Trophoblast cell (in vitro differentiated cells and primary cell): ENCODE results near the gene SERPINA3.

ENCODE experiments used
- DNase-seq, 2 donors: peaks; one replicate each; pipeline ENCODE4 v3.0.0-alpha.2; 2016
- H2AFZ ChIP-seq: 2 replicates; pipeline ENCODE4 v1.6.1; 2013; ENCODE audit warnings: low read length, moderate library complexity, mild to moderate bottlenecking; ENCODE audit not compliant: insufficient read depth, poor library complexity
- H2AK5ac ChIP-seq: 2 replicates; pipeline ENCODE4 v1.6.1; 2013; ENCODE audit warnings: mild to moderate bottlenecking, low read length
- H2BK120ac ChIP-seq: 2 replicates; pipeline ENCODE4 v1.6.1; 2013; ENCODE audit warnings: low read length, mild to moderate bottlenecking, moderate library complexity; ENCODE audit not compliant: insufficient read depth, poor library complexity
- H2BK12ac ChIP-seq: 2 replicates; pipeline ENCODE4 v1.6.1; 2013; ENCODE audit warnings: mild to moderate bottlenecking, low read length, moderate library complexity
- H2BK5ac ChIP-seq: 2 replicates; pipeline ENCODE4 v1.6.1; 2013; ENCODE audit warnings: low read length, low read depth, moderate library complexity, mild to moderate bottlenecking; ENCODE audit not compliant: poor library complexity
- H3K14ac ChIP-seq: 2 replicates; pipeline ENCODE4 v1.6.1; 2013; ENCODE audit warnings: mild to moderate bottlenecking, low read length
- H3K18ac ChIP-seq: 2 replicates; pipeline ENCODE4 v1.6.1; 2013; ENCODE audit warnings: mild to moderate bottlenecking, low read length
- H3K23ac ChIP-seq: 2 replicates; pipeline ENCODE4 v1.6.1; 2013; ENCODE audit warnings: low read length
- H3K27ac ChIP-seq: 2 replicates; pipeline ENCODE4 v1.5.1; 2013; ENCODE audit warnings: low read depth, mild to moderate bottlenecking, inconsistent platforms, low read length, moderate library complexity
- H3K27me3 ChIP-seq: 2 replicates; pipeline ENCODE4 v1.6.1; 2013; ENCODE audit warnings: inconsistent platforms, mild to moderate bottlenecking, low read length, moderate library complexity; ENCODE audit not compliant: insufficient read depth
- H3K36me3 ChIP-seq, 2 experiments: 1 replicate in 1 of 2; 2 replicates in 1 of 2; pipeline ENCODE4 v1.6.1; 2013; ENCODE audit warnings: low read length in 2 of 2, mild to moderate bottlenecking in 2 of 2, moderate library complexity in 1 of 2; ENCODE audit not compliant: insufficient read depth in 2 of 2, control insufficient read depth in 1 of 2
- H3K4ac ChIP-seq: 2 replicates; pipeline ENCODE4 v1.6.1; 2013; ENCODE audit warnings: low read depth, mild to moderate bottlenecking, low read length, moderate library complexity
- H3K4me1 ChIP-seq, 2 experiments: 1 replicate in 1 of 2; 2 replicates in 1 of 2; pipeline ENCODE4 v1.6.1; 2013; ENCODE audit warnings: low read length in 2 of 2, mild to moderate bottlenecking in 2 of 2, moderate library complexity in 1 of 2; ENCODE audit not compliant: insufficient read depth in 2 of 2, control insufficient read depth in 1 of 2
- H3K4me2 ChIP-seq: 2 replicates; pipeline ENCODE4 v1.6.1; 2013; ENCODE audit warnings: inconsistent platforms, mild to moderate bottlenecking, low read length, moderate library complexity
- H3K4me3 ChIP-seq: 2 replicates; pipeline ENCODE4 v1.5.1; 2013; ENCODE audit warnings: mild to moderate bottlenecking, low read depth, low read length, inconsistent platforms
- H3K79me1 ChIP-seq: one replicate; pipeline ENCODE4 v1.6.1; 2013; ENCODE audit warnings: low read length
- H3K79me2 ChIP-seq: 2 replicates; pipeline ENCODE4 v1.6.1; 2013; ENCODE audit warnings: low read length, mild to moderate bottlenecking; ENCODE audit not compliant: control insufficient read depth, insufficient read depth, poor library complexity
- H3K9ac ChIP-seq: 2 replicates; pipeline ENCODE4 v1.6.1; 2013; ENCODE audit warnings: mild to moderate bottlenecking, low read length
- H3K9me3 ChIP-seq: 2 replicates; pipeline ENCODE4 v1.6.1; 2013; ENCODE audit warnings: low read depth, mild to moderate bottlenecking, control low read depth, inconsistent platforms, low read length; ENCODE audit not compliant: insufficient read depth
- H4K12ac ChIP-seq: 2 replicates; pipeline ENCODE4 v1.6.1; 2013; ENCODE audit warnings: low read depth, mild to moderate bottlenecking, low read length, moderate library complexity
- H4K8ac ChIP-seq: 2 replicates; pipeline ENCODE4 v1.6.1; 2013; ENCODE audit warnings: low read depth, mild to moderate bottlenecking, low read length, moderate library complexity
- H4K91ac ChIP-seq: one replicate; pipeline ENCODE4 v1.6.1; 2013; ENCODE audit warnings: low read depth, mild to moderate bottlenecking, low read length, moderate library complexity
- WGBS: extraction: QIAGEN DNeasy Blood & Tissue Kit; methylation state at CpG from one replicate; pipeline ENCODE4 v1.1.7; 2013; ENCODE audit warnings: missing lambda C conversion rate; ENCODE audit not compliant: insufficient read length, insufficient coverage; ENCODE audit errors: extremely low coverage; 5-methylcytosine and 5-hydroxymethylcytosine counted together

The SERPINA3 gene

DNA sequence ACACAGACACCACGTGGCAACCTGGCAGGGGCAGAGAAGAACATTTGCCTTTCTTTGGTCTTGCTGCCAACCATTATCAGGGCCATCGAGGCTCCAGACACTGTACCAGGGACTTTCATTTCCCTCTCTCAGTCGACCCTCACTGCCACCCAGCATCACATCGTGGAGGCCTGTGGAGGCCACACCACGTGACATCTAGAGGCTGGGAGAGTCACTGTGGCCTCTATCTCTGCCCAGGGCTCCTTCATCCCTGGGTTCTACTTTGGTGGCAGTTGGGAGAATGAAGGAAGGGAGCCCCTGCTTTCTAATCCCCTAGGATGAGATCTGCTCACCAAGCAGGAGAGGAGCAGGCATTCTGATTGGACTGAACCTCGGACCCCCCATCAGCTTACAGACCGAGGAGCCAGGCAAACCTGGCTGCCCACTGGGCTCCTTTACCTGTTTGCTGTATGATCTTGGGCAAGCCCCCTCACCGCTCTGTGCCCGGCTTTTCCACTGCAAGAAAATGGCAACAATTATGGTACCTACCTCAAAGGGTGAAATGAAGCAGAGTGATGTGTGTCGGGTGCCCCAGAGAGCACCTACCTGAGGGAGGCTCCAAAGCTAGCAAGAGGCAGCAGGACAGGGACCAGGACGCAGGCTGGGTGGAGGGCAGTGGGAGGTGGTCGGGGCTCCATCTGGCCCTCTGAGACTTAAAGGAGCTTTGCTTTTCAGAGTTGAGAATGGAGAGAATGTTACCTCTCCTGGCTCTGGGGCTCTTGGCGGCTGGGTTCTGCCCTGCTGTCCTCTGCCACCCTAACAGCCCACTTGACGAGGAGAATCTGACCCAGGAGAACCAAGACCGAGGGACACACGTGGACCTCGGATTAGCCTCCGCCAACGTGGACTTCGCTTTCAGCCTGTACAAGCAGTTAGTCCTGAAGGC is 1.8 kb downstream of the SERPINA3 start:
- H3K14ac ChIP-seq, result no peak overlapping the region
- H4K8ac ChIP-seq, result no peak overlapping the region
- H2BK120ac ChIP-seq, result no peak overlapping the region
- H3K36me3 ChIP-seq, result no peaks in the 10 kb centered on the region
- no peak overlapping the region for H3K18ac ChIP-seq
- no peak overlapping the region for H2AK5ac ChIP-seq
- no peak for DNase-seq
- no peak overlapping the region for H3K4me2 ChIP-seq
- no CpG with 5 or more reads among the region's 20 CpGs for WGBS
- peaks cover 0 to 4% of the 10 kb centered on the region in 2 experiments for H3K4me1 ChIP-seq
- no peak overlapping the region for H4K91ac ChIP-seq
- no peak overlapping the region for H3K9ac ChIP-seq
- no peak overlapping the region for H2AFZ ChIP-seq
- no peaks in the 10 kb centered on the region for H3K79me2 ChIP-seq
- H3K4ac ChIP-seq, result no peak overlapping the region
- peaks cover 8% of the 10 kb centered on the region for H3K9me3 ChIP-seq
- H2BK12ac ChIP-seq, result no peak overlapping the region
- no peak overlapping the region for H3K27ac ChIP-seq
- no peak overlapping the region for H2BK5ac ChIP-seq
- no peaks in the 10 kb centered on the region for H3K27me3 ChIP-seq
- no peak overlapping the region for H3K23ac ChIP-seq
- H3K79me1 ChIP-seq, result no peaks in the 10 kb centered on the region
- no peak overlapping the region for H3K4me3 ChIP-seq
- H4K12ac ChIP-seq, result no peak overlapping the region

DNA sequence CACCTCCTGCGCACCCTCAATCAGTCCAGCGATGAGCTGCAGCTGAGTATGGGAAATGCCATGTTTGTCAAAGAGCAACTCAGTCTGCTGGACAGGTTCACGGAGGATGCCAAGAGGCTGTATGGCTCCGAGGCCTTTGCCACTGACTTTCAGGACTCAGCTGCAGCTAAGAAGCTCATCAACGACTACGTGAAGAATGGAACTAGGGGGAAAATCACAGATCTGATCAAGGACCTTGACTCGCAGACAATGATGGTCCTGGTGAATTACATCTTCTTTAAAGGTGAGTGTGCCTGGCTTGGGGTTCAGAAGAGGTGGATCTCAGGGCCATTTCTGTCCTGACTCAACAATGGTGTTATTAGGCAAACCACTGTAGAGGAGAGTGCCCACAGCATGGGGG is 2.6 kb downstream of the SERPINA3 start:
- no peaks in the 10 kb centered on the region for H3K79me1 ChIP-seq
- WGBS, result no CpG with 5 or more reads among the region's 7 CpGs
- no peak overlapping the region for H3K4ac ChIP-seq

GRCh38 chr14:94615254-94615653 is 3.1 kb downstream of the SERPINA3 start:
- H3K4ac ChIP-seq, result no peak overlapping the region
- no peaks in the 10 kb centered on the region for H3K36me3 ChIP-seq
- H3K27ac ChIP-seq, result no peak overlapping the region
- H3K4me3 ChIP-seq, result no peak overlapping the region
- no CpG with 5 or more reads among the region's 3 CpGs for WGBS
- no peak overlapping the region for H3K4me2 ChIP-seq
- H2BK12ac ChIP-seq, result no peak overlapping the region
- no peaks in the 10 kb centered on the region for H3K27me3 ChIP-seq
- H3K14ac ChIP-seq, result no peak overlapping the region
- H3K18ac ChIP-seq, result no peak overlapping the region
- DNase-seq, result no peak
- H4K12ac ChIP-seq, result no peak overlapping the region
- no peak overlapping the region for H2BK120ac ChIP-seq
- H3K9ac ChIP-seq, result no peak overlapping the region
- H3K79me2 ChIP-seq, result no peaks in the 10 kb centered on the region
- H2AK5ac ChIP-seq, result no peak overlapping the region
- H3K9me3 ChIP-seq, result peaks cover 14% of the 10 kb centered on the region
- H3K4me1 ChIP-seq, result peaks cover 0 to 4% of the 10 kb centered on the region in 2 experiments
- no peak overlapping the region for H4K91ac ChIP-seq
- no peak overlapping the region for H2AFZ ChIP-seq
- H4K8ac ChIP-seq, result no peak overlapping the region
- no peaks in the 10 kb centered on the region for H3K79me1 ChIP-seq
- H3K23ac ChIP-seq, result no peak overlapping the region
- H2BK5ac ChIP-seq, result no peak overlapping the region

More for the DNA sequence above, 2.6 kb downstream of the SERPINA3 start:
- Histone ChIP-seq H4K91ac (no peak overlapping the region), H3K4me1 (peaks cover 0 to 4% of the 10 kb centered on the region in 2 experiments), H3K36me3 (no peaks in the 10 kb centered on the region), H3K18ac (no peak overlapping the region), H3K79me2 (no peaks in the 10 kb centered on the region), H4K12ac (no peak overlapping the region), H4K8ac (no peak overlapping the region), H3K4me2 (no peak overlapping the region), H3K23ac (no peak overlapping the region), H3K27ac (no peak overlapping the region), H2AFZ (no peak overlapping the region), H3K9ac (no peak overlapping the region), H2BK5ac (no peak overlapping the region), H2BK120ac (no peak overlapping the region), H3K14ac (no peak overlapping the region), H3K27me3 (no peaks in the 10 kb centered on the region), H3K4me3 (no peak overlapping the region), H2BK12ac (no peak overlapping the region), H3K9me3 (peaks cover 12% of the 10 kb centered on the region), H2AK5ac (no peak overlapping the region)
- no peak for DNase-seq

DNA sequence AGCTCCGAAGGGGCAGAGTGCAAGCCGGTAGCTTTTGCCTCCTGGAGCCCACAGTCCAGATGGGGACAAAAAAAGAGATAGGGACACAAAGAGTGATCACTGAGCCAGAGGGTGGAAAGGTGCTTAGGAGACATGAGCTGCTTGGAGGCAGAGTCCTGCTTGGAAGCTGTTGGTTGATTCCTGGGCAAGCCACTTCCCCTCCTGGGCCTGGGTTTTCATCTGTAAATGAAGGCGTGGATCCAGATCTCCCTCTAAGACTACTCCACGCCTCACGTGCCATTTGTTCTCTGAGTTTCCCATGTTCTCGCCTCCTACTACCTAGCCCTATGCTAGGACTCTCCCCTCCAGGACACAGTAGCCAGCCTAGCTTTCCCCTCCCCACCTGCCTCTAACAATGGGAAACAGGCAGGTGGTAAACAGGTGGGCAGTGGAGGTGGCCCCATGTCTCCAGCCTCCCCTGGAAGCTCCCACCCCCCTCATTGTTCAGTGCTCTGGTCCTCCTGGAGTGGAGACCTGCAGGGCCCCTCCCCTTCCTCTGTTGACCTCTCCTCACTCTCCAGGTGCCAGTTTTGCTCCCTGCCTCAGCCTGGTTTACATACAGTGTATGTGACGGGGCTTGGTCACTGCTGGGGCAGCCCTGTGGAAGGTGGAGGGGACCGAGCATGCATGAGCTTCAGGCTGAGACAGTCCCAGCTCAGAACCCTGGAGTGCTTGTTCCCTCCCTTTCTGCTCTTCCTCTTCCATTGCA is 3.8 kb downstream of the SERPINA3 start:
- H3K27ac ChIP-seq, result no peak overlapping the region
- WGBS, result no CpG with 5 or more reads among the region's 8 CpGs
- H3K9me3 ChIP-seq, result peaks cover 18% of the 10 kb centered on the region
- H2AK5ac ChIP-seq, result no peak overlapping the region
- H3K4me1 ChIP-seq, result peaks cover 0 to 4% of the 10 kb centered on the region in 2 experiments
- H4K12ac ChIP-seq, result no peak overlapping the region
- H3K4me3 ChIP-seq, result no peak overlapping the region
- H3K23ac ChIP-seq, result no peak overlapping the region
- no peaks in the 10 kb centered on the region for H3K36me3 ChIP-seq
- no peak overlapping the region for H3K9ac ChIP-seq
- H3K18ac ChIP-seq, result no peak overlapping the region
- H3K27me3 ChIP-seq, result no peaks in the 10 kb centered on the region
- H4K8ac ChIP-seq, result no peak overlapping the region
- H2BK12ac ChIP-seq, result no peak overlapping the region
- no peak overlapping the region for H3K4ac ChIP-seq
- no peak overlapping the region for H2BK120ac ChIP-seq
- no peaks in the 10 kb centered on the region for H3K79me2 ChIP-seq
- H3K14ac ChIP-seq, result no peak overlapping the region
- no peak for DNase-seq
- H3K4me2 ChIP-seq, result no peak overlapping the region
- no peak overlapping the region for H4K91ac ChIP-seq
- no peaks in the 10 kb centered on the region for H3K79me1 ChIP-seq
- no peak overlapping the region for H2AFZ ChIP-seq
- no peak overlapping the region for H2BK5ac ChIP-seq
